ENCODE data around the gene MALRD1.

GRCh38 chr10:19577807-19578206 is 529.2 kb downstream of the MALRD1 start:
- TF ChIP-seq CTCF (IDR thresholded peaks at IDR 0.05) = no peak
- no peak for TF ChIP-seq USF1 (CRISPR knock-in tag; IDR thresholded peaks at IDR 0.05)
- no peak for TF ChIP-seq GABPB1 (CRISPR knock-in tag; IDR thresholded peaks at IDR 0.05)
